H1 (cell line): ENCODE results near the gene EIF4E2. TPM values are rescaled to one million over a fixed set of nuclear protein-coding genes. Genes with fewer than 3 reads are reported as not detected.

ENCODE experiments used
- CTCF ChIA-PET: fragments of 300-600 bp; sonication (Branson Sonifier 250); formaldehyde crosslinking; loops from one replicate; lab custom pipeline; 2021; ENCODE audit not compliant: partially characterized antibody; lab: Charles Lee
- POLR2A ChIA-PET: fragments of 300-600 bp; sonication (Branson Sonifier 250); formaldehyde crosslinking; loops from one replicate; lab custom pipeline; 2021; ENCODE audit warnings: inconsistent platforms; ENCODE audit not compliant: partially characterized antibody; lab: Charles Lee
- DNase-seq, 2 experiments: peaks; one replicate each; pipeline versions ENCODE4 v3.0.0 to v3.0.0-alpha.2; 2010 to 2022; ENCODE audit warnings: low spot score in 2 of 2, low read depth in 1 of 2, mixed read lengths in 1 of 2
- FAIRE-seq: peaks from 2 replicates; lab custom pipeline; 2011; peaks lifted over from hg19 to GRCh38; lab: Jason Lieb, UNC
- H2AFZ ChIP-seq: 2 replicates; pipeline ENCODE4 v1.8.1; 2012; ENCODE audit warnings: low read length, inconsistent platforms
- H2AK5ac ChIP-seq: 2 replicates; pipeline ENCODE4 v1.6.1; 2013; ENCODE audit warnings: low read depth, low read length
- H2BK120ac ChIP-seq: replicated peaks from 2 replicates; pipeline ENCODE3; 2013; ENCODE audit warnings: low read depth, low read length, inconsistent platforms
- H2BK12ac ChIP-seq: 2 replicates; pipeline ENCODE4 v1.6.1; 2013; ENCODE audit warnings: low read depth, low read length
- H2BK15ac ChIP-seq: 2 replicates; pipeline ENCODE4 v1.6.1; 2013; ENCODE audit warnings: low read length
- H2BK20ac ChIP-seq: 2 replicates; pipeline ENCODE4 v1.6.1; 2013; ENCODE audit warnings: low read length
- H2BK5ac ChIP-seq: 2 replicates; pipeline ENCODE4 v1.6.1; 2013; ENCODE audit warnings: low read depth, low read length
- H3K14ac ChIP-seq: 2 replicates; pipeline ENCODE4 v1.6.1; 2013; ENCODE audit warnings: inconsistent platforms; ENCODE audit not compliant: insufficient read length
- H3K18ac ChIP-seq: 2 replicates; pipeline ENCODE4 v1.6.1; 2013; ENCODE audit warnings: low read length; ENCODE audit errors: extremely low read depth
- H3K23ac ChIP-seq: 2 replicates; pipeline ENCODE4 v1.6.1; 2013; ENCODE audit warnings: inconsistent platforms; ENCODE audit not compliant: insufficient read length
- H3K23me2 ChIP-seq: 2 replicates; pipeline ENCODE4 v1.6.1; 2013; ENCODE audit warnings: low read depth, low read length
- H3K27ac ChIP-seq: 2 replicates; pipeline ENCODE4 v1.6.1; 2011; ENCODE audit warnings: low read depth, low read length, inconsistent platforms
- H3K27me3 ChIP-seq, 4 experiments: replicated peaks in 1 of 4; 1 replicate in 1 of 4; 2 replicates in 3 of 4; pipeline versions ENCODE4 v1.6.1 to v1.8.1; 2011 to 2013; ENCODE audit warnings: low read length in 3 of 4, mild to moderate bottlenecking in 3 of 4, inconsistent platforms in 2 of 4, mixed read lengths in 2 of 4, moderate library complexity in 1 of 4; ENCODE audit not compliant: control insufficient read depth in 3 of 4, insufficient read depth in 3 of 4; ENCODE audit errors: extremely low read depth in 1 of 4
- H3K36me3 ChIP-seq, 4 experiments: 2 replicates each; pipeline versions ENCODE4 v1.6.1 to v1.8.1; 2011 to 2013; ENCODE audit warnings: mild to moderate bottlenecking in 4 of 4, low read length in 3 of 4, moderate library complexity in 2 of 4, control low read depth in 1 of 4, inconsistent platforms in 1 of 4; ENCODE audit not compliant: insufficient read depth in 4 of 4, control insufficient read depth in 2 of 4
- H3K4ac ChIP-seq: replicated peaks from 2 replicates; pipeline ENCODE3; 2013; ENCODE audit warnings: low read length, low read depth, mixed read lengths, inconsistent platforms; ENCODE audit not compliant: insufficient read length
- H3K4me1 ChIP-seq, 4 experiments: replicated peaks in 1 of 4; 1 replicate in 1 of 4; 2 replicates in 3 of 4; pipeline versions ENCODE4 v1.6.1 to v1.8.1; 2011 to 2013; ENCODE audit warnings: low read length in 3 of 4, inconsistent platforms in 2 of 4, mixed read lengths in 1 of 4; ENCODE audit not compliant: insufficient read depth in 4 of 4, control insufficient read depth in 3 of 4
- H3K4me2 ChIP-seq, 2 experiments: 2 replicates each; pipeline versions ENCODE4 v1.6.1 to v1.8.1; 2011 to 2013; ENCODE audit warnings: low read depth in 2 of 2, low read length in 2 of 2, control low read depth in 1 of 2, inconsistent platforms in 1 of 2, mild to moderate bottlenecking in 1 of 2; ENCODE audit not compliant: insufficient read depth in 1 of 2
- H3K4me3 ChIP-seq, 4 experiments: fragments of 200-600, 300-600 bp in 1 of 4; sonication (generic), shearing (Covaris generic), sonication (Bioruptor Twin) in 1 of 4; 2 replicates each; pipeline versions ENCODE4 v1.5.1 to v1.8.1; 2011 to 2016; ENCODE audit warnings: low read length in 4 of 4, low read depth in 3 of 4, control low read depth in 2 of 4, inconsistent platforms in 2 of 4, mild to moderate bottlenecking in 2 of 4, mixed read lengths in 1 of 4, moderate library complexity in 1 of 4; ENCODE audit not compliant: insufficient read depth in 2 of 4; ENCODE audit errors: extremely low read depth in 1 of 4
- H3K56ac ChIP-seq: replicated peaks from 2 replicates; pipeline ENCODE3; 2013; ENCODE audit warnings: low read depth, mild to moderate bottlenecking, mixed read lengths, low read length, inconsistent platforms; ENCODE audit not compliant: insufficient read length
- H3K79me1 ChIP-seq: 2 replicates; pipeline ENCODE4 v1.6.1; 2013; ENCODE audit warnings: low read depth, low read length, control low read depth
- H3K79me2 ChIP-seq, 2 experiments: 2 replicates each; pipeline versions ENCODE4 v1.6.1 to v1.8.1; 2012 to 2013; ENCODE audit warnings: low read length in 2 of 2, mild to moderate bottlenecking in 2 of 2, inconsistent platforms in 1 of 2; ENCODE audit not compliant: insufficient read depth in 2 of 2, control insufficient read depth in 1 of 2
- H3K9ac ChIP-seq, 4 experiments: replicated peaks in 1 of 4; 1 replicate in 1 of 4; 2 replicates in 3 of 4; pipeline versions ENCODE4 v1.6.1 to v1.8.1; 2011 to 2013; ENCODE audit warnings: low read depth in 3 of 4, low read length in 3 of 4, control low read depth in 2 of 4, mild to moderate bottlenecking in 2 of 4, moderate library complexity in 2 of 4, inconsistent platforms in 1 of 4; ENCODE audit errors: extremely low read depth in 1 of 4
- H3K9me3 ChIP-seq, 2 experiments: 2 replicates each; pipeline versions ENCODE4 v1.6.1 to v1.8.1; 2012 to 2013; ENCODE audit warnings: mild to moderate bottlenecking in 2 of 2, moderate library complexity in 2 of 2, control low read depth in 1 of 2, inconsistent platforms in 1 of 2, low read depth in 1 of 2, low read length in 1 of 2, mixed read lengths in 1 of 2; ENCODE audit not compliant: insufficient read depth in 2 of 2
- H4K20me1 ChIP-seq, 2 experiments: replicated peaks in 1 of 2; 2 replicates each; pipeline versions ENCODE3 to v1.8.1; 2011 to 2013; ENCODE audit warnings: inconsistent platforms in 2 of 2, low read length in 2 of 2, mild to moderate bottlenecking in 1 of 2; ENCODE audit not compliant: insufficient read depth in 2 of 2, control insufficient read depth in 1 of 2
- H4K5ac ChIP-seq: 2 replicates; pipeline ENCODE4 v1.6.1; 2013; ENCODE audit warnings: low read length, low read depth, mixed read lengths, inconsistent platforms; ENCODE audit not compliant: insufficient read length
- H4K8ac ChIP-seq: 2 replicates; pipeline ENCODE4 v1.8.0; 2013; ENCODE audit warnings: mild to moderate bottlenecking, moderate library complexity, low read length, inconsistent platforms; ENCODE audit not compliant: insufficient read depth; ENCODE audit errors: extremely low read depth
- H4K91ac ChIP-seq: replicated peaks from 2 replicates; pipeline ENCODE3; 2013; ENCODE audit warnings: low read length, mixed read lengths, inconsistent platforms; ENCODE audit not compliant: insufficient read length
- ATF2 ChIP-seq: IDR thresholded peaks from 2 replicates; pipeline ENCODE4 v1.6.1; 2012; ENCODE audit warnings: low read length, inconsistent platforms
- KDM5A ChIP-seq: fragments of 200-600 bp; IDR thresholded peaks from 2 replicates; pipeline ENCODE4 v1.7.1; 2012; ENCODE audit warnings: mild to moderate bottlenecking, low read length, inconsistent platforms, mixed read lengths
- NRF1 ChIP-seq: IDR thresholded peaks from 2 replicates; pipeline ENCODE4 v1.6.1; 2011; ENCODE audit warnings: mild to moderate bottlenecking, low read depth, low read length, improper control_type of control experiment
- RNF2 ChIP-seq: fragments of 200-900, 300-1000 bp; sonication (generic); IDR thresholded peaks from 2 replicates; pipeline ENCODE4 v1.7.1; 2016; ENCODE audit warnings: borderline replicate concordance, low read depth, mild to moderate bottlenecking, antibody characterized with exemption, low read length; ENCODE audit not compliant: poor library complexity, severe bottlenecking; ENCODE audit errors: missing control alignments
- SAP30 ChIP-seq: fragments of 300-600 bp; sonication (generic); IDR thresholded peaks from 2 replicates; pipeline ENCODE4 v1.7.1; 2012; ENCODE audit warnings: low read length, moderate library complexity, mild to moderate bottlenecking, inconsistent platforms; ENCODE audit not compliant: insufficient read depth, insufficient replicate concordance
- TAF7 ChIP-seq: optimal IDR thresholded peaks from 2 replicates; pipeline ENCODE3; 2011; ENCODE audit warnings: low read depth, mild to moderate bottlenecking, inconsistent platforms, low read length, moderate library complexity, borderline replicate concordance
- TCF12 ChIP-seq: IDR thresholded peaks from 2 replicates; pipeline ENCODE4 v1.6.1; 2011; ENCODE audit warnings: low read depth, mild to moderate bottlenecking, low read length
- WGBS, 2 experiments: shearing (Covaris generic) in 1 of 2; methylation state at CpG; one replicate each; pipeline versions ENCODE4 v1.1.6 to v1.1.7; 2013 to 2015; ENCODE audit warnings: low lambda C conversion rate in 2 of 2, mixed read lengths in 2 of 2, inconsistent platforms in 1 of 2, low coverage in 1 of 2, missing lambda C conversion rate in 1 of 2; ENCODE audit not compliant: insufficient replicate concordance in 2 of 2, insufficient coverage in 1 of 2, insufficient read length in 1 of 2; ENCODE audit errors: extremely low coverage in 1 of 2, missing lambda C conversion rate in 1 of 2; 5-methylcytosine and 5-hydroxymethylcytosine counted together
- polyA plus RNA-seq, 7 experiments: library from polyadenylated mRNA; depleted of rRNA in 3 of 7; stranded (reverse) in 5 of 7; unstranded in 2 of 7; fragments of >200 nt in 5 of 7; fragments of 200-250 nt in 2 of 7; gene quantifications; 1 replicate in 5 of 7; 2 replicates in 1 of 7; 4 replicates in 1 of 7; pipeline versions ENCODE4 v1.2.1 to v1.2.3, GENCODE V29; 2011 to 2013; ENCODE audit warnings: missing spikeins in 2 of 7, mixed read lengths in 2 of 7
- total RNA-seq: library from RNA; stranded (reverse); fragmentation: NEBNext Ultra II Directional; extraction: Animal tissue kit (Norgen Biotek cat#: 25700); gene quantifications from 2 replicates; pipeline ENCODE4 v1.2.1, GENCODE V29; 2021

Gene EIF4E2
- total and polyA plus RNA-seq, 2 of the 8 experiments (the other 6 are each of a cell fraction or from before 2014, with no cell fraction given), result 39.4 to 114 TPM

- no peak overlapping the region for H3K56ac ChIP-seq
- H4K8ac ChIP-seq, result no peak overlapping the region
- no peaks in the 10 kb centered on the region for H3K79me2 ChIP-seq
- DNase-seq, result no peak
- no peak overlapping the region for H2BK15ac ChIP-seq
- no peaks in the 10 kb centered on the region for H3K36me3 ChIP-seq
- H3K27ac ChIP-seq, result no peak overlapping the region
- CTCF ChIA-PET, result interaction anchor here (0.6 to 5.5 kb wide), 5 partner anchors 9 to 64 kb away, joined by 3 to 29 read pairs (median 21); partner anchors contain the start of genes CHRND and PRSS56
- no peak overlapping the region for H3K14ac ChIP-seq
- 0 out of 4 replicates have a peak, but pooled peaks cover 0 to 5% of the 10 kb centered on the region in 2 experiments for H3K9me3 ChIP-seq
- POLR2A ChIA-PET, result interaction anchor here (1.3 to 1.9 kb wide), 2 partner anchors 10 to 12 kb away, joined by 4 to 5 read pairs; partner anchors contain the start of gene CHRND
- no peak overlapping the region for H3K4me3 ChIP-seq
- WGBS, 2 experiments, result 92% methylated on average over 5 of the region's 5 CpGs; no CpG with 5 or more reads in 1 of the 2 experiments
- H3K23ac ChIP-seq, result no peak overlapping the region
- H2AFZ ChIP-seq, result no peak overlapping the region
- no peak overlapping the region for H3K4me2 ChIP-seq
- H3K27me3 ChIP-seq, result no peaks in the 10 kb centered on the region
- no peak overlapping the region for H2BK12ac ChIP-seq
- no peak overlapping the region for H4K5ac ChIP-seq
- no peak overlapping the region for H3K18ac ChIP-seq
- no peaks in the 10 kb centered on the region for H3K79me1 ChIP-seq
- no peak overlapping the region for H3K9ac ChIP-seq
- no peak overlapping the region for H2BK120ac ChIP-seq
- H3K4ac ChIP-seq, result no peak overlapping the region
- H3K23me2 ChIP-seq, result 0 out of 2 replicates have a peak, but pooled peaks cover 1% of the 10 kb centered on the region
- FAIRE-seq, result no peak
- peaks cover 0 to 18% (median 11%) of the 10 kb centered on the region in 4 experiments; a peak in 6 of 7 replicates for H3K4me1 ChIP-seq
- no peak overlapping the region for H2AK5ac ChIP-seq
- H2BK5ac ChIP-seq, result no peak overlapping the region
- H2BK20ac ChIP-seq, result no peak overlapping the region
- no peaks in the 10 kb centered on the region for H4K20me1 ChIP-seq
- no peak overlapping the region for H4K91ac ChIP-seq
- TF ChIP-seq ATF2 (no peak), TAF7 (no peak), KDM5A (no peak), TCF12 (no peak), SAP30 (no peak), NRF1 (no peak), RNF2 (no peak)
These were observed 14.5 kb upstream of the EIF4E2 start for GRCh38 chr2:232535761-232536530.
